Activated T-cell treated with anti-CD3 and anti-CD28 coated beads, Interleukin-2, amount 50 U/mL, for 1 hour (primary cell): ENCODE data around the gene CTIF.
"Not testable (repeated sequence)": the region's sequence is repeated elsewhere in the genome, so short reads cannot be mapped to it uniquely, and the experiment has no call there.

Source experiments
- DNase-seq: peaks from one replicate; pipeline ENCODE4 v3.0.0-alpha.2; 2020

Gene CTIF

DNA sequence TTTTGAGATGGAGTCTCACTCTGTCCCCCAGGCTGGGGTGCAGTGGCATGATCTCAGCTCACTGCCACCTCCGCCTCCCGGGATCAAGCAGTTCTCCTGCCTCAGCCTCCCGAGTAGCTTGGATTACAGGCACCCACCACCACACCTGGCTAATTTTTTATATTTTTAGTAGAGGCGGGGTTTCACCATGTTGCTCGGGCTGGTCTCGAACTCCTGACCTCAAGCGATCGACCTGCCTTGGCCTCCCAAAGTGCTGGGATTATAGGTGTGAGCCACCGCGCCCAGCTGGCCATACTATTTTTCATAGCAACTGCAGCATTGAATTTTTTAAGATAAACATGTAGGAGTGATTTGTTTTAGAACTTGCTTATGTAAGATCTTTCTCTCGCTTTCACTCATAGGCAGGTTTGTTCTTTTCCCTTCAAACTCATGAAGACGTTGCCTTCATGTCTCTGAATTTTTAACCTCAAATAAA lies 273.2 kb downstream of the CTIF start:
- DNase-seq, result not testable (repeated sequence)

DNA sequence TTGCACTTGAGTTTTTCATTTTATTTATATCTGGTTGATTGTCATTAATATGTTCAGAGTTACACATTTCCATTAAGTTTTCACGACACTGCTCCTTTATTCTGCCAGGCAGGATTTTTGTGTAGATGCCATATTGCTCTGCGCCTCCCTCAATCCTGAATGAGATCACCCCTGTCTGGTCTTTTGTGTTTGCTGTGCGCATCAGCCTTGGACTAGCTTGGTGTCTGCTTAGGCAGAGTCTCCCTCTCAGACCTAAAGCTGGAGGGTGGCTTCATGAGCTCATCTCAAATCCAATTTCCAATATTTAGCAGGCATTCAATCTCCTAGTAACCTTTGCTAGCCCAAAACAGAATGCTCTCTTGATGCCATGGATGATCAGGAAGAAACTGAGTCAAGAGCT lies 274.5 kb downstream of the CTIF start:
- DNase-seq, result peak; percentile 3

GRCh38 chr18:48813833-48814489 lies 275.1 kb downstream of the CTIF start:
- DNase-seq, result peak; percentile 50

DNA sequence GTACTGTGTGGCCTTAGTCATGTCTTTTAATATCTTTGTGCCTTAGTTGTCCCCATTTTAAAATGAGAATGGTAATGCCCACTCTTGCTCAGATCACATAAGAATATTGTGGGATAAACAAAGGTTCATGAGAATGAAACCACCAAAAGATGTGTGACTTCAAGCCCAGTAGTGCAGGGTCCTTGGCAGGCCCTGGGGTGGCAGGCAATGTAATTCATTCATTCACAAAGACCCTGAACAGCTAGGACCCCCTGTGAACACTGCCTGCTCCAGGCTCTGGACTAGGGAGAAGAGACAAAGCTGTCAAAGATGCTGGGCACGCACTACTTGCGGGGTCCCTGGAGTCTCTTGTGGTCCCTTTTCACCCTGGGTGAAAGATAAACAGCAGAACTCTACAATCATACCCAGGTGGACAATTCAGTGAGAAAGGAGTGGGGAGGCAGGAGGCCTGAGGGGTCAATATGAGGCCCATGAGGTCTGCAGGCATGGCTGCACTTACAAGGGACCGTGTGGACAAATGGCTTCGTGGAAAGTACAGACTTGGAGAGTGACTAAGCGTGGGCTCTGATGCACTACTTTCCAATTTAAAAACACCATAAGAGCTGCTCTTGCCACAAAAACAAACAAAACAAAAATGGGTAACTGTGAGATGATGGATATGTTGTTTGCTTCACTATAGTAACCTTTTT lies 275.8 kb downstream of the CTIF start:
- peak; percentile 20 for DNase-seq

DNA sequence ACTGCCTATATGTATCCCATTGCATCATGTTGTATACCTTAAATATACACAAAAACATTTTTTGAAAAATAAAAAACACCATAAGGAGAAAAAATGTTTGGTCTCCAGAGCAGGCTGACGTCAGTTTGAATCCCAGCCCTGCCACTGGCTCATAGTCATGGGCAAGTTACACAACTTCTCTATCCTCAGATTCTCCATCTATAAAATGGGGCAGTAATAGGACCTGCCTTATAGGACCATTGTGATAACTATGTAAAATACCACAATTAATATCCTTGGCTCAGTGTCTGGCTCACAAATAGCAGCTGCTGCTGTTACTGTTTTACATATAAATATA lies 276.3 kb downstream of the CTIF start:
- no peak for DNase-seq

GRCh38 chr18:48815581-48816324 lies 276.9 kb downstream of the CTIF start:
- peak; percentile 16 for DNase-seq

DNA sequence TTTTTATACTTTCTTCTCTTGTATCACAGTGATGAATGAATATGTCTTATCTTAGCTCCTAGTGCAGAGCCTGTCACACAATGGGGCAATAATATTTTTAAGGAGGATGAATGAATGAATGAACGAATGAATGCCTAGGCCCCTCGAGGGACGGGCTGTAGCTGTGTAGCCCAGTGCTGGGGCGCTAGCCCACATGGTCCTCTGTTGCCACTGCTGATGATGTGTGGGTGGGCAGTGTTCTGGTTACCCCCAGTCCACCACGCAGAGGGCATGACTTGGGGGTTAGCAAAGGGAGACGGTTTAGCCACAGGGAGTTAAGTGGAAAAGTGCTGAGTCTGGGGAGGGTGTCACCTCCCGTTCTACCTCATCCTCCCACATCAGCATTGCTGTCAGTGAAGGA lies 277.7 kb downstream of the CTIF start:
- DNase-seq, result peak; percentile 3

DNA sequence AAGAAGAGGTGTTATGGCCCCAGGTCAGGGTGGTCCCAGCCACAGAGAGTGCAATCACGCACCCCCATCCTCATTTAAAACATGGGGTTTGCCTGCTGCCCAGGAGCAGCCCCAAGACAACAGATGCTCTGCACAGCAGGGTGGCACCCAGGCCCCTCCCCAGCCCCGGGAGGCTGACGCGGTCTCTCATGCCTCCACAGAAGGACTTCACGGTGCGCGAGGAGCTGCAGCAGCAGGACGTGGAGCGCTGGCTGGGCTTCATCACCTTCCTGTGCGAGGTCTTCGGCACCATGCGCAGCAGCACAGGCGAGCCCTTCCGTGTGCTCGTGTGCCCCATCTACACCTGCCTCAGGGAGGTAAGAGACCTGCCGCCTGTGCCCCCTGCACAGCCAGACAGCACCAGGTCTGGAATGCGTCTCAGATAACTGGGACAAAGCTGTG lies 278.2 kb downstream of the CTIF start:
- DNase-seq, result peak; percentile 16

- peak; percentile 3 for DNase-seq
Observed at GRCh38 chr18:48818329-48819254, 279.8 kb downstream of the CTIF start.

DNA sequence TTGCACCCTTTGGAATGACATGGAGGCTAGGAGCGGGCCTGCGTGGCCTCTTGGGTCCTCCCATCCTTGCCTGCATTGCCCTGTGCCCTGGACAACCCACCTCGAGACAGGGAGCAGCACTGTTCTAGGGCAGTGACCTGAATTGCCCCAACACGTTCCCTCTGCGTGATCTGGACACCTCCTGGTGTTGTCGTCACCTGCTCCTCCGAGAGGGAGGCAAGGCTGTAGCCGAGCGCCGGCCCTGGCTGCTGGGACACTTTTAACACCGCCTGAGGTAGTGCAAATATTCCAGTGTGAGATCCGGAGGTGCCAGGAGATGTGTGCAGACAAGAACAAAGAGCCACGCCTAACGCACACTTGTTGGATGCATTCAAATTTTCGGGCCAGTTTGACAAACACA lies 280.4 kb downstream of the CTIF start:
- DNase-seq, result peak; percentile 8

GRCh38 chr18:48819781-48820482 lies 281.1 kb downstream of the CTIF start:
- DNase-seq, result peak; percentile 4

- peak; percentile 11 for DNase-seq
Observed at GRCh38 chr18:48820483-48821250, 281.8 kb downstream of the CTIF start.

DNA sequence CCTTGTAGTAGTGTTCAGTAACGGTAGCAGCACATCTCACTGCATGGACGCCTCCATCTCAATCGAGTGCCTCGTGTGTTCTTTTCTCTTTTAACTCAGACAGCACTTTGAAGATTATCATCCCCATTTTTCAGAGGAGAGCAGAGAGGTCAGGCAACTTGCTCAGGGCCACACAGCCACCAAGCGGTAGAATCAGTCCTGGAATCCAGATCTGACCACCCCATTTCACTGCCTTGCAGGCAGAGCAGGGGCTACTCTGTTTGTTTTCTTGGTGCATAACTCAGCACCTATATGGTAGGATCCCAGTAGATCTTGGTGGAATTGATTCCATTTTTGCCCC lies 282.4 kb downstream of the CTIF start:
- peak; percentile 10 for DNase-seq

GRCh38 chr18:48821845-48822244 lies 283.0 kb downstream of the CTIF start:
- no peak for DNase-seq

DNA sequence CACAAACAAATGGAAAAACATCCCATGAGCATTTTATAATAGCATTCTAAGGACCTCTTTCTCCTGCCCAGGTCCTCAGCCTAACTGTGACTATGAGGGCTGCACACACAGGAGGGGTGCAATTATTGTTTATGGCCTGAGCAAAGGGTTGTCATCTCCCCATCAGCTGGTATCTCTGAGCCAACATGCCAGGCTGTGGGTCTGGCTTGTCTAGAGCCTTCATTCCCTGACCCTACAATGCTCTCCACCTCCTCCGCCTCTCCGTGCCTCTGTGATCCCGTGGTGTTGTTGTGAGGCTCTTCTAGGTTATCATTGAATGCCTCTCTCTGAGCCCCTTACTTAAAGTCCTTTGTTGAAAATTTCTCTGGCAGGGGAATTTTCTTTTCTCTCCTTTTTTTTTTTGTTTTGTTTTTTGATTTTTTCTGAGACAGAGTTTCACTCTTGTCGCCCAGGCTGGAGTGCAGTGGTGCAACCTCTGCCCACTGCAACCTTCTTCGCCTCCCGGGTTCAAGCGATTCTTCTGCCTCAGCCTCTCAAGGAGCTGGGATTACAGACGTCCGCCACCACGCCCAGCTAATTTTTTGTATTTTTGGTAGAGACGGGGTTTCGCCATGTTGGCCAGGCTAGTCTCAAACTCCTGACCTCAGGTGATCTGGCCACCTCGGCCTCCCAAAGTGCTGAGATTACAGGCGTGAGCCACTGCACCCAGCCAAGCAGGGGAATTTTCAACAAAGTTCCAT lies 285.6 kb downstream of the CTIF start:
- DNase-seq, result peak; percentile 4

DNA sequence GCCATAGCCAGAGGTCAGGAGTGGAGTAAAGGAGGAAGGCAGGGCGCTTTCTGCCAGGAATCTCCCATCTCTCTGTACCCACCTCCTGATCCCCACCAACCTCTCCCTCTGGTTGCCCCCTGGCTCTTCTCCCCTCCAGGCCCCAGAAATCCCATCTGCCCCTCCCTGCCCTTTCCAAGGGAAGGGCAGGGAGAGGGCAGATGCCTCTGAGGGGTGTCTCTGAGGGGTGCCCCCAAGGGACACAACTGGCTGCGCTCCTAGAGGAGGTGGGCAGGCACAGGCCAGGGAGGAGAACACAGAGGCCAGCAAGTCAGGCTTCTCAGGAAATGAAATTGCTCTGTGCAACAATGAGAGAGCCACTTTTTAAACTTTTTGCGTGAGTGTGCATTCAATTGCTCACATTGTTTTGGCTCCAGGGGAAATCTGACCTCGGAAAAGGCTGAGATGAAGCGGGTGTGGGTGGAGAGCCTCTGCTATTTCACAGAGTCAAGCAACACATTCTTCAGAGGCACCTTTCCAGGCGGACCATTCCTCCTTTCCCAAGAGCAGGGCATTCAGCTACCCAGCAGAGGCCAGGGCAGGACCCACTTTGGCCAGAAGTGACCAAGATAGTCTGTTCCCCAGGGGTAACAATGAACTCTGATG lies 286.4 kb downstream of the CTIF start:
- no peak for DNase-seq

- DNase-seq, result peak; percentile 8
Observed at GRCh38 chr18:48826271-48826670, 287.4 kb downstream of the CTIF start.

DNA sequence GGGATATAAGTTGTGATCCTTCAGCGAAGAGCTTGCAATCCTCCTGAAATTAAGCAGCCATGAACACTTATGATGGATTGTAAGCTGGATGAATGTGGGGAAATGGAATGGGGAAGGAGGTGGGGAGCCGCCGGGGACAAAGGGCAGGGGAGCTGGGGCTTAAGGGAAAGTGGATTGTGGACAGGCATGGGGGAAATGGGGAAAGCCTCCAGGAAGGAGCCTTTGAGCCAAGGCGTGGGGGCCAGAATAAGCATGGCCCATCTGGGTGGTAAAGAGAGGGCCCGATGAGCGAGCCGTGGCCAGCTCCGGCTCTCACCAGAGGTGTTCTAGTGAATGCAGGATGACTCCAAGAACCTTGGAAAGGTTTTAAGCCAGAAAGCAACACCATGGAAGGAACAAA lies 288.0 kb downstream of the CTIF start:
- no peak for DNase-seq

DNA sequence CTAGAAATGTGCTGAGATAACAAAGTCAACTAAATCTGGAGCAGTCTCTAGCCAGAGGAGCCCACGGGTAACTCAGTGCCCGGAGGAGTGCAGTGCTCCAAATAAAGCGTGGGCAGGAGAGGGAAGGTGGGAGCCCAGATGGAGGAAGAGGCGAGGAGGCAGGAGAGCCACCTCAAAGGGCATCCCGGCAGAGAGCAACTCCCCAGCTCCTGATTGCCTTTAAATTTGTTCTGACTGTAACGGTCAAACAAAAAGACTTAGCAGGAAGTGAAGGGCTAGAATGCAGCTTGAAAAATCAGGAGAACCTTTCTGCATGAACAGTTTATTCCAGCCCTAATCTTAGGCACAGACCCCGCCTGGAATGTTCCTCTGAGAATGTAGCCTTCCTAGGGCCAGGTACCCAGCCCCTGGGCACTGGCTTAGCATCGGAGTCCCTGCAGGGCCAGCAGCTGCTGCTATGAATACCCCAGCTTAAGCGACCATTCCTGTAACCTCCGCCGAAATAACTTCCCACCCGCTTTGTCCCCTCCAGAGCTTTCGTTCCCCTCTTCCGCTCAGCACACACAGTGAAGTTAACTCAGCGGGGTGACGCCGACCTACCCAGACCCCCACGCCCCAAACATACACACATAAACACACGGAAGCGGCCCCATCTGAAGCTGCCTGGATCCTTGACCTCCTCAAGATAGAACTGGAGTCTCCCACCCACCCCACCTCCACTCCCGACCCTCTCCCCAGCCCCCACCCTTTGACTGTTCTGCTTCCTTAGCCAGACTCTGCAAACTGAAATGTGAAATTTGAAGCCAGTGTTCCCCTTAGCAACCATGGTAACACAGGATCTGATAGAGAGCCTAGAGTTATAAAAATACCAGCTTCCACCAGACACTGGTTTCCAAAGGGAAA lies 288.7 kb downstream of the CTIF start:
- DNase-seq, result peak; percentile 6
